HEK293 (cell line): Measurements from ENCODE around the gene PFAS.

Experiments
- CTCF ChIP-seq: fragments of 450-650 bp; formaldehyde crosslinking; IDR thresholded peaks from 2 replicates; pipeline ENCODE4 v1.5.1; 2016; ENCODE audit warnings: missing biosample characterization, missing genetic modification characterization
- SP2 ChIP-seq: fragments of 450-650 bp; formaldehyde crosslinking; IDR thresholded peaks from 2 replicates; pipeline ENCODE4 v1.5.1; 2016; ENCODE audit warnings: missing biosample characterization, missing genetic modification characterization
- ZBTB6 ChIP-seq: fragments of 450-650 bp; formaldehyde crosslinking; IDR thresholded peaks from 2 replicates; pipeline ENCODE4 v1.5.1; 2017; ENCODE audit warnings: missing biosample characterization, missing genetic modification characterization
- ZNF184 ChIP-seq: fragments of 450-650 bp; IDR thresholded peaks from 2 replicates; pipeline ENCODE4 v1.5.1; 2018; ENCODE audit warnings: missing biosample characterization, mild to moderate bottlenecking, missing genetic modification characterization
- ZNF223 ChIP-seq: fragments of 450-650 bp; formaldehyde crosslinking; IDR thresholded peaks from 2 replicates; pipeline ENCODE4 v1.5.1; 2016; ENCODE audit warnings: missing biosample characterization, missing genetic modification characterization
- ZNF362 ChIP-seq: fragments of 450-650 bp; formaldehyde crosslinking; IDR thresholded peaks from 2 replicates; pipeline ENCODE4 v1.5.1; 2016; ENCODE audit warnings: missing biosample characterization, missing genetic modification characterization
- ZNF404 ChIP-seq: fragments of 450-650 bp; formaldehyde crosslinking; IDR thresholded peaks from 2 replicates; pipeline ENCODE4 v1.5.1; 2017; ENCODE audit warnings: missing biosample characterization, missing genetic modification characterization
- ZNF433 ChIP-seq: fragments of 450-650 bp; formaldehyde crosslinking; IDR thresholded peaks from 2 replicates; pipeline ENCODE4 v1.5.1; 2016; ENCODE audit warnings: missing biosample characterization, missing genetic modification characterization, low read depth
- ZNF571 ChIP-seq: fragments of 450-650 bp; formaldehyde crosslinking; IDR thresholded peaks from 2 replicates; pipeline ENCODE4 v1.5.0; 2017; ENCODE audit warnings: missing biosample characterization, missing genetic modification characterization
- ZNF670 ChIP-seq: fragments of 450-650 bp; formaldehyde crosslinking; IDR thresholded peaks from 2 replicates; pipeline ENCODE4 v1.5.1; 2016; ENCODE audit warnings: missing biosample characterization, missing genetic modification characterization, low read depth

- TF ChIP-seq CTCF (no peak), ZNF223 (tag by site-specific recombination) (no peak), ZBTB6 (tag by site-specific recombination) (no peak), ZNF362 (tag by site-specific recombination) (no peak), ZNF433 (tag by site-specific recombination) (no peak), ZNF571 (no peak), ZNF404 (tag by site-specific recombination) (no peak), ZNF184 (tag by site-specific recombination) (no peak), SP2 (tag by site-specific recombination) (no peak), ZNF670 (no peak)
These were observed 26.8 kb upstream of the PFAS start for GRCh38 chr17:8222380-8222629.
